ENCODE measurements around the gene ATP8A2.

ATP8A2 gene

DNA sequence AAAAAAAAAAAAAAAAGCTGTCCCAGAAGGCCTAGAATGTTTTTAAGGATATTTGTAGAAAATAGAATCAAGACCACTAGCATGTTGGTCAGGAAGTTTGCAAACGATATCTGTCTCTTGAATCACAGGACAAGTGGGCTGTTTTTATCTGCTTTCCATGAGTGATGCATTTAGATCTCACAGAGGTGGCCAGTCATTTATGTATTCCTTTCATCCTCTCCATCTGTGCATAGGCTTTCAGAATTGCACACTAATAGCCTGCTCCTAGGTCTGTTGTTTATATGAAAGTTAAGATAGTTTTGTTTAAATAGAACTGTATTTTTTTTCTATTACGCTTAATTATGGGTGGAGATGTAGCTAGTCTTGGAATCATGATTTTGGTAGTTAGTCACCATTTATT is 390.5 kb downstream of the ATP8A2 start:
- TF ChIP-seq FOXP2 (optimal IDR thresholded peaks at IDR 0.05; ENCODE audit: borderline replicate concordance, extremely low read depth, extremely low read length, insufficient read depth) (no peak), TAF1 (IDR thresholded peaks at IDR 0.05; ENCODE audit: borderline replicate concordance, insufficient read depth, low read length) (no peak), POLR2AphosphoS5 (IDR thresholded peaks at IDR 0.05; ENCODE audit: low read depth, low read length) (no peak), SIN3A (IDR thresholded peaks at IDR 0.05; ENCODE audit: borderline replicate concordance, insufficient read depth, low read length) (no peak), REST (IDR thresholded peaks at IDR 0.05; ENCODE audit: insufficient read depth in 1 of 2, low read depth in 2 of 2, low read length in 2 of 2) (no peak)

GRCh38 chr13:25762795-25763377 is 391.1 kb downstream of the ATP8A2 start:
- TF ChIP-seq SIN3A (IDR thresholded peaks at IDR 0.05; ENCODE audit: borderline replicate concordance, insufficient read depth, low read length) (no peak), FOXP2 (optimal IDR thresholded peaks at IDR 0.05; ENCODE audit: borderline replicate concordance, extremely low read depth, extremely low read length, insufficient read depth) (no peak), TAF1 (IDR thresholded peaks at IDR 0.05; ENCODE audit: borderline replicate concordance, insufficient read depth, low read length) (no peak), POLR2AphosphoS5 (IDR thresholded peaks at IDR 0.05; ENCODE audit: low read depth, low read length) (no peak), REST (IDR thresholded peaks at IDR 0.05; ENCODE audit: insufficient read depth in 1 of 2, low read depth in 2 of 2, low read length in 2 of 2) (no peak)

- TF ChIP-seq POLR2AphosphoS5 (IDR thresholded peaks at IDR 0.05; ENCODE audit: low read depth, low read length), result no peak
- no peak for TF ChIP-seq REST (IDR thresholded peaks at IDR 0.05; ENCODE audit: insufficient read depth in 1 of 2, low read depth in 2 of 2, low read length in 2 of 2)
- no peak for TF ChIP-seq FOXP2 (optimal IDR thresholded peaks at IDR 0.05; ENCODE audit: borderline replicate concordance, extremely low read depth, extremely low read length, insufficient read depth)
- TF ChIP-seq TAF1 (IDR thresholded peaks at IDR 0.05; ENCODE audit: borderline replicate concordance, insufficient read depth, low read length), result no peak
- no peak for TF ChIP-seq SIN3A (IDR thresholded peaks at IDR 0.05; ENCODE audit: borderline replicate concordance, insufficient read depth, low read length)
Measured at GRCh38 chr13:25764378-25764777, 392.6 kb downstream of the ATP8A2 start.

DNA sequence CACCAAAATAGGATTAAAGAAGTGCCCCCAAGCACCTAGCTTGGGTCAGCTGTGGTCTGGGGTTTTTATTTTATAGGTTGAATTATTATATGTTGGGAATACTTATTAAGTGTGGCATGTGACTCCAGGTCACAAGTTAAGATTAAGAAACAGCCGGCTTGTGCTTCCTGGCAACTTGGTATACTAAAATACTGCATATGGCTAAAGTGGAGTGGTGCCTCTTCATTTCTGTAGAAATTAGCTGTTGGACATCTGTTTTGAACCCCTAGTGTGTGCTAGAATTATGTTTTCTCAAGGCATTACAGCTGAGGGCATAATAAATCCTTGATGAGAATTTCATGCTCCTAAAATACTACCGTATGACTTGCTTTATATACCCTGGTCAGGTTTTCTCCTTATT is 393.5 kb downstream of the ATP8A2 start:
- TF ChIP-seq POLR2AphosphoS5 (IDR thresholded peaks at IDR 0.05; ENCODE audit: low read depth, low read length) (no peak), FOXP2 (optimal IDR thresholded peaks at IDR 0.05; ENCODE audit: borderline replicate concordance, extremely low read depth, extremely low read length, insufficient read depth) (no peak), REST (IDR thresholded peaks at IDR 0.05; ENCODE audit: insufficient read depth in 1 of 2, low read depth in 2 of 2, low read length in 2 of 2) (no peak), SIN3A (IDR thresholded peaks at IDR 0.05; ENCODE audit: borderline replicate concordance, insufficient read depth, low read length) (no peak), TAF1 (IDR thresholded peaks at IDR 0.05; ENCODE audit: borderline replicate concordance, insufficient read depth, low read length) (no peak)

Measured in PFSK-1 (cell line).